Fibroblast of lung (primary cell): ENCODE results near the gene PPP1R13B. TPM values are rescaled to one million over a fixed set of nuclear protein-coding genes. Genes with fewer than 3 reads are reported as not detected.
"Not testable (repeated sequence)": the region's sequence is repeated elsewhere in the genome, so short reads cannot be mapped to it uniquely, and the experiment has no call there.

Experiments
- DNase-seq, 2 donors: peaks; one replicate each; pipeline versions ENCODE4 v3.0.0 to v3.0.0-alpha.2; 2010; ENCODE audit warnings: low read depth in 2 of 2
- H2AFZ ChIP-seq: 2 replicates; pipeline ENCODE4 v1.5.1; 2012; ENCODE audit warnings: low read length, control low read depth, inconsistent platforms
- H3K27ac ChIP-seq: 2 replicates; pipeline ENCODE4 v1.5.1; 2011; ENCODE audit warnings: low read length, control low read depth; ENCODE audit not compliant: insufficient read depth
- H3K27me3 ChIP-seq: 2 replicates; pipeline ENCODE4 v1.5.1; 2011; ENCODE audit warnings: mild to moderate bottlenecking, low read length; ENCODE audit not compliant: control insufficient read depth, insufficient read depth
- H3K36me3 ChIP-seq: 2 replicates; pipeline ENCODE4 v1.5.1; 2011; ENCODE audit warnings: low read length; ENCODE audit not compliant: control insufficient read depth, insufficient read depth
- H3K4me1 ChIP-seq: 2 replicates; pipeline ENCODE4 v1.5.1; 2011; ENCODE audit warnings: low read length; ENCODE audit not compliant: control insufficient read depth, insufficient read depth; ENCODE audit errors: extremely low read depth
- H3K4me2 ChIP-seq: 2 replicates; pipeline ENCODE4 v1.5.1; 2011; ENCODE audit warnings: low read length, control low read depth; ENCODE audit not compliant: insufficient read depth; ENCODE audit errors: extremely low read depth
- H3K4me3 ChIP-seq, 4 experiments: fragments of 200-600 bp in 1 of 4; sonication (generic) in 1 of 4; replicated peaks in 1 of 4; 2 replicates each; pipeline ENCODE4 v1.5.1; 2011 to 2016; ENCODE audit warnings: low read length in 4 of 4, low read depth in 3 of 4, mild to moderate bottlenecking in 3 of 4, control low read depth in 2 of 4, inconsistent platforms in 1 of 4, mixed read lengths in 1 of 4; ENCODE audit not compliant: insufficient read depth in 1 of 4; ENCODE audit errors: control extremely low read depth in 1 of 4
- H3K79me2 ChIP-seq: 2 replicates; pipeline ENCODE4 v1.5.1; 2012; ENCODE audit warnings: mild to moderate bottlenecking, low read length, inconsistent platforms; ENCODE audit not compliant: control insufficient read depth, insufficient read depth
- H3K9ac ChIP-seq: 2 replicates; pipeline ENCODE4 v1.5.1; 2011; ENCODE audit warnings: mild to moderate bottlenecking, low read length, control low read depth; ENCODE audit not compliant: insufficient read depth
- H3K9me3 ChIP-seq: 2 replicates; pipeline ENCODE4 v1.5.1; 2012; ENCODE audit warnings: low read depth, low read length; ENCODE audit not compliant: control insufficient read depth, insufficient read depth
- H4K20me1 ChIP-seq: 2 replicates; pipeline ENCODE4 v1.5.1; 2011; ENCODE audit warnings: low read length; ENCODE audit not compliant: control insufficient read depth, insufficient read depth; ENCODE audit errors: extremely low read depth
- CTCF ChIP-seq, 2 donors: IDR thresholded peaks in 1 of 2; conservative IDR thresholded peaks in 1 of 2; 1 replicate in 1 of 2; 2 replicates in 1 of 2; pipeline ENCODE4 v1.5.1; 2011 to 2012; ENCODE audit warnings: low read length in 2 of 2, control low read depth in 1 of 2, inconsistent platforms in 1 of 2, low read depth in 1 of 2, mild to moderate bottlenecking in 1 of 2
- EZH2 ChIP-seq: IDR thresholded peaks from 2 replicates; pipeline ENCODE4 v1.5.1; 2012; ENCODE audit warnings: low read length, control low read depth, mild to moderate bottlenecking; ENCODE audit errors: missing control alignments
- polyA plus RNA-seq, 2 donors: library from polyadenylated mRNA; depleted of rRNA in 1 of 2; stranded (reverse) in 1 of 2; unstranded in 1 of 2; fragments of >200 nt; gene quantifications; 2 replicates each; pipeline ENCODE4 v1.2.1, GENCODE V29; 2011 to 2012; ENCODE audit warnings: missing spikeins in 1 of 2
- total RNA-seq: library from RNA; depleted of rRNA; stranded (reverse); fragments of >200 nt; gene quantifications from 2 replicates; pipeline ENCODE4 v1.2.1, GENCODE V29; 2014

PPP1R13B gene
- total and polyA plus RNA-seq, 2 donors (not counting 1 experiment from before 2014, with no cell fraction given) = 2.0 to 2.7 TPM

- TF ChIP-seq EZH2 (no peak), CTCF (conservative IDR thresholded peaks at IDR 0.05 in 1 of 2, IDR thresholded peaks at IDR 0.05 in 1 of 2; ENCODE audit: low read depth in 1 of 2, low read length in 2 of 2) (no peak)
- H3K79me2 ChIP-seq = no peaks in the 10 kb centered on the region
- no peak overlapping the region for H3K9ac ChIP-seq
- no peaks in the 10 kb centered on the region for H3K4me1 ChIP-seq
- no peaks in the 10 kb centered on the region for H4K20me1 ChIP-seq
- no peak overlapping the region for H3K4me3 ChIP-seq
- no peak overlapping the region for H2AFZ ChIP-seq
- no peak overlapping the region for H3K4me2 ChIP-seq
- no peak for DNase-seq
- no peaks in the 10 kb centered on the region for H3K27me3 ChIP-seq
- no peaks in the 10 kb centered on the region for H3K9me3 ChIP-seq
- H3K36me3 ChIP-seq = no peaks in the 10 kb centered on the region
- no peak overlapping the region for H3K27ac ChIP-seq
These were observed 43.7 kb upstream of the PPP1R13B start for GRCh38 chr14:103890821-103891666.

GRCh38 chr14:103890052-103890371 is 42.6 kb upstream of the PPP1R13B start:
- DNase-seq = no peak
- Histone ChIP-seq H3K9me3 (no peaks in the 10 kb centered on the region), H3K27me3 (no peaks in the 10 kb centered on the region), H3K79me2 (no peaks in the 10 kb centered on the region), H3K27ac (no peak overlapping the region), H3K4me3 (no peak overlapping the region), H3K4me2 (peak overlapping the region; percentile 15), H3K36me3 (no peaks in the 10 kb centered on the region), H2AFZ (no peak overlapping the region), H4K20me1 (no peaks in the 10 kb centered on the region), H3K4me1 (no peaks in the 10 kb centered on the region), H3K9ac (no peak overlapping the region)
- no peak for TF ChIP-seq CTCF (conservative IDR thresholded peaks at IDR 0.05 in 1 of 2, IDR thresholded peaks at IDR 0.05 in 1 of 2; ENCODE audit: low read depth in 1 of 2, low read length in 2 of 2)
- TF ChIP-seq EZH2 = no peak

GRCh38 chr14:103889313-103890051 is 42.1 kb upstream of the PPP1R13B start:
- DNase-seq = peak in 1 of 2 donors; percentile 34
- Histone ChIP-seq H2AFZ (no peak overlapping the region), H3K36me3 (no peaks in the 10 kb centered on the region), H3K27ac (no peak overlapping the region), H3K27me3 (no peaks in the 10 kb centered on the region), H4K20me1 (no peaks in the 10 kb centered on the region), H3K4me1 (no peaks in the 10 kb centered on the region), H3K4me3 (no peak overlapping the region), H3K9ac (no peak overlapping the region), H3K79me2 (no peaks in the 10 kb centered on the region), H3K9me3 (no peaks in the 10 kb centered on the region), H3K4me2 (peak overlapping the region; percentile 15)
- TF ChIP-seq EZH2 = no peak
- TF ChIP-seq CTCF (conservative IDR thresholded peaks at IDR 0.05 in 1 of 2, IDR thresholded peaks at IDR 0.05 in 1 of 2; ENCODE audit: low read depth in 1 of 2, low read length in 2 of 2) = no peak

GRCh38 chr14:103889002-103889312 is 41.6 kb upstream of the PPP1R13B start:
- H4K20me1 ChIP-seq, H3K9ac ChIP-seq, DNase-seq, H3K9me3 ChIP-seq, H3K4me1 ChIP-seq, H3K27ac ChIP-seq, H3K79me2 ChIP-seq, H3K4me3 ChIP-seq, H3K27me3 ChIP-seq, H3K36me3 ChIP-seq, H2AFZ ChIP-seq, H3K4me2 ChIP-seq: not testable (repeated sequence)
